Measurements from ENCODE around the gene LZTR1.

LZTR1 gene

DNA sequence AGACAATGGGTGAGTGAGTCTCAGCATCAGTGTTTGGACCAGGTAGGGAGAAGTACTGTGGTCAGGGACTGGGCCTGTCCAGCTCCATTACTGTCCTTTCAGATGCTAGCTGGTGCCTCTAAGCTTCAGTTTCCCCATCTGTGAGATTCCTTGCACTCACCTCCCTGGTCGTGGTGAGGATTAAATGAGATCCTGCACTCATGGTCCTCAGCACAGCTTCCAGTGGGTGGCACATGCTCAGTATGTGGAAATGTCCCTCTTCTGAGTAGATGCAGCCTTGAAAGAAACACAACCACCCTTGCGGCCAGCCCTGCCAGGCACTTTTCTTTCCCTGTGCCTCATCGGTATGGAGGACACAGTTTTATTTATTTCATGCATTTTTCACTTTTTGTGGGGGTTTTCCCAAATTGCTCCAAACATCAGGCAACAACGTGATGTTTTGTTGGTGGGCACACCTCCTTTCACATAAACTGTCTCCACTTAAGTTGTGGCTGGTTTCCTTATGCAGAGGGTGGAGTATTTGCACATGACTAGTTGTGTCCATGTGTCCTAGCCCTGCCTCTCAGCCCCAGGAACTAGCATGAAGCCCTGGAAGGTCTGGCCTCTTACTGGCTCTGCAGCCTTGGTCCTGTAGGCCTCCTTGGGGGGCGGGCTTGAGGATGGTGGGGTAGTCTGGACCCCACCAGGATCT is 1.1 kb downstream of the LZTR1 start:
- DNase-seq = no peak

- DNase-seq = no peak
Measured at GRCh38 chr22:20985720-20986119, 3.6 kb downstream of the LZTR1 start.

DNA sequence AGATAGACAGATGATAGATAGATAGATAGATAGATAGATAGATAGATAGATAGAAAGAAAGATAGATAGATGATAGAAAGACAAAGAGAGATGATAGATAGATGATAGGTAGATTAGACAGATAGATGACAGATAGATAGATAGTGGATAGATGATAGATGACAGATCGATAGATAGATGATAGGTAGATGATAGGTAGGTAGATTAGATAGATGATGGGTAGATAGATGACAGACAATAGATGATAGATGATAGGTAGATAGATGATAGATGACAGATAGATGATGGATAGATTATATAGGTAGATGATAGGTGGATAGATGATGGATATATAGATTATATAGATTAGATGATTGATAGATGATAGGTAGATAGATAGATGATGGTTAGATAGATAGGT is 4.3 kb downstream of the LZTR1 start:
- no peak for DNase-seq

GRCh38 chr22:20987375-20987774 is 5.3 kb downstream of the LZTR1 start:
- DNase-seq = no peak

GRCh38 chr22:20988573-20989322 is 6.7 kb downstream of the LZTR1 start:
- no peak for DNase-seq

DNA sequence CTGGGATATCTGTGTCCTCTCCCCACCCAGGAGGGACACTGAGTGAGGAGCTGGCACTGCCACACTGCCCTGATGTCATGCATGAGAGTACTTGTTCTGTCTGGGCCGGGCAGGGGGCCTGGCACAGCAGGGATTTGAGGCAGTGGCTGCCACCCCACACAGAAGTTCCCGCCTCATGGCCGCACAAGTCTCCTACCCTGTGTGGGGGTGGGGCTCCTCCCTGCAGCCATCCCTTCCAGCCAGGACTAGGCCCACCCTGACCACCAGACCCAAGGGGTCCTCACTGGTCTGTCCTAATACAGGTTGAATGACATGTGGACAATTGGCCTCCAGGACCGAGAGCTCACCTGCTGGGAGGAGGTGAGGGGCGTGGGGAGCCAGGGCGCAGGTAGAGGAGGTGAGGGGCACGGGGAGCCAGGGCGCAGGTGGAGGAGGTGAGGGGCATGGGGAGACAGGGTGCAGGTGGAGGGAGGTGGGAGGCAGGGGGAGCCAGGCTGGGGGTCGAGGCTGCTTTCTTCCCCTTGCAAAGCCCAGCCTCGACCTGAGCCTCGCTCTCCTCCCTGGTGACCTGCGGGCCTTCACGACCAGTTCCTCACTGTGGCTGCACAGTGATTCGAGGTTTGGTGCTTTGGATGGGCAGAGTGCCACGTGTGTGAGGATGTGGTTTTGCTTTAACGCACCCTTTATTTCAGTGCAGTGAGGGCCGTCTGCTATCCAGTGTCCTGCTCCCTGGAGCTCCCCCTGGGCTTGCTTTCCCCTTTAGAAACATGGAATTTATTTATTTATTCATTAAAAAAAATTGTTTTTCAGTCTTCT is 7.4 kb downstream of the LZTR1 start:
- DNase-seq = no peak

DNA sequence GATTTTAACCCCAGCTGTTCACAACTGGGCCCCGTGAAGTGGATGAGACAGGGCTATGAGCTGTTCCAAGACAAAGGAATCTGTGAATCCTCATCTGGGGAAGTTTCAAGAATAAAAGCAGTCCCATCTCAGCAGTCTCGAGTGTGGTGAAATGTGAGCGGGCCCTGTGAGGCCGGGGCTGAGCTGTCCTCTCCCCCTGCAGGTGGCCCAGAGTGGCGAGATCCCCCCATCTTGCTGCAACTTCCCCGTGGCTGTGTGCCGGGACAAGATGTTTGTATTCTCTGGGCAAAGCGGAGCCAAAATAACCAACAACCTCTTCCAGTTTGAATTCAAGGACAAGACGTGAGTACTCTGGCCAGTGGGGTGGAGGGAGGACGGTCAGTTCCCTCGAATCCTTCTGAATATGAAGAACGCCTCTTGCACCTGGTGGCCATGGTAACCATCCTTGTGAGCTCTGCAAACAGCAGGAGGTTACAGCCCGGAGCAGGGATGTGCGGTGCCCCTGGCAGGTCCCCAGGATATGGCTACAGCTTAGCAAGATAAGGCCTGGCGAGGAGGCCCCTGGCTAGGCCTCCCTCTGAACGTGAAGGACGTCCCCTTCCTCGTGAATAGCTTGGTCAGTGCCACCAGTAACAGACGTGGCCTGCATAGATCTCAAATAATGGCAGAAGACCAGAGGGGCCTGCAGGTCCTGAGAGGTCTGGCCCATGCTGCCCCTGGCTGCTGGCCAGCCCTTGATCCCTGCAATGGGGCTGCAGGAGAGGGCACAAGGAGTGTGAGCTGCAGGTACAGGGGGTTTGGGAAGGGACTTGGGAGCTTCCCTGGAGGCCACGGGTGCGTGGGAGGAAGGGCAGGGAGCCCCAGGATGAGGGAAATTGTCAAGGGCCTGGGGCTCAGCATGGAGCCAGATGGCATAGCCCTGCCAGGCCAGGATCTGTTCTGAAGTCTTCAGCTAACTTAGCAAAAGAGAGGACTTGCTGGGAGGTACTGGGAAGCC is 8.4 kb downstream of the LZTR1 start:
- DNase-seq = no peak

DNA sequence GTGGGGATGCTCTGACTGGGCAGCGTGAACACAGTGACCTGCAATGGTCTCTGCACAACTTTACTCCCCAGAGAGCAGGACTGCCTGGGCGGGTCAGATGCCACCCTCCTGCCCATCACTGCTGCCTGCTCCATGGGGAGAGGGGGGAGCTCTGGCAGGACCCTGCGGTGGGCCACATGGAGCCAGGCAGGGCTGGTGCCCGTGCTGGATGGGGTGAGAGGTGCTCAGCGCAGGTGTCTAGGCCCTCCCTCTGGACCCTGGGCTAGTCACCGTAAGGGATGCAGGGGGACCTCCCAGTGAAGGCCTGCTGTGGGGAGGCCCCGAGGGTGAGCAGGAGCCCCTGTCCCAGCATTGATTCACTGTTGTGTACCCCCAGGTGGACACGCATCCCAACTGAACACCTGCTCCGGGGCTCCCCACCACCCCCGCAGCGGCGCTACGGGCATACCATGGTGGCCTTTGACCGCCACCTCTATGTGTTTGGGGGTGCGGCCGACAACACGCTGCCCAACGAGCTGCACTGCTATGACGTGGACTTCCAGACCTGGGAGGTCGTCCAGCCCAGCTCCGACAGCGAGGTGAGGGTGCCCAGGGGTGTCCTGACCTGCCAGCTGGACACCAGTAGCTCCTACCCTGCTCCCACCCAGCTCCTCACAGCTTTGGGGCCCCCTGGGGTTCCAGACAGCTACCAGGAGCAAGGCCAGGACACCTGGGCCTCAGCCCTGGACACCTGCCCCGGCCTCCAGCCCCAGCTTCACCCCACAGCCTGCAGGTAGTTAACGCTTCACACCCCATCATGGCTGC is 9.4 kb downstream of the LZTR1 start:
- DNase-seq = no peak

DNA sequence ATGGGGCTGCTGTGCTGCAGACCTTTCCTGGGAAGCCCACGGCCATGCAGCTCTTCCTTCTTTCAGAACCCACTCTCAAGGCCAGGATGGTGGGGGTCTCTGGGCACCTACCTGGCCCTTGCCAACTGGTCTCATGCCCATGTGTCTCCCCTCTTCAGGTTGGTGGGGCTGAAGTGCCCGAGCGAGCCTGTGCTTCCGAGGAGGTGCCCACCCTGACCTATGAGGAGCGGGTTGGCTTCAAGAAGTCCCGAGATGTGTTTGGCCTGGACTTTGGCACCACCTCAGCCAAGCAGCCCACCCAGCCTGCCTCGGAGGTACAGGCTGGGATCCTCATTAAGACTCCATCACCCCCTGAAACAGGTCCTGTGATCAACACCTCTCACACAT is 10.0 kb downstream of the LZTR1 start:
- no peak for DNase-seq

DNA sequence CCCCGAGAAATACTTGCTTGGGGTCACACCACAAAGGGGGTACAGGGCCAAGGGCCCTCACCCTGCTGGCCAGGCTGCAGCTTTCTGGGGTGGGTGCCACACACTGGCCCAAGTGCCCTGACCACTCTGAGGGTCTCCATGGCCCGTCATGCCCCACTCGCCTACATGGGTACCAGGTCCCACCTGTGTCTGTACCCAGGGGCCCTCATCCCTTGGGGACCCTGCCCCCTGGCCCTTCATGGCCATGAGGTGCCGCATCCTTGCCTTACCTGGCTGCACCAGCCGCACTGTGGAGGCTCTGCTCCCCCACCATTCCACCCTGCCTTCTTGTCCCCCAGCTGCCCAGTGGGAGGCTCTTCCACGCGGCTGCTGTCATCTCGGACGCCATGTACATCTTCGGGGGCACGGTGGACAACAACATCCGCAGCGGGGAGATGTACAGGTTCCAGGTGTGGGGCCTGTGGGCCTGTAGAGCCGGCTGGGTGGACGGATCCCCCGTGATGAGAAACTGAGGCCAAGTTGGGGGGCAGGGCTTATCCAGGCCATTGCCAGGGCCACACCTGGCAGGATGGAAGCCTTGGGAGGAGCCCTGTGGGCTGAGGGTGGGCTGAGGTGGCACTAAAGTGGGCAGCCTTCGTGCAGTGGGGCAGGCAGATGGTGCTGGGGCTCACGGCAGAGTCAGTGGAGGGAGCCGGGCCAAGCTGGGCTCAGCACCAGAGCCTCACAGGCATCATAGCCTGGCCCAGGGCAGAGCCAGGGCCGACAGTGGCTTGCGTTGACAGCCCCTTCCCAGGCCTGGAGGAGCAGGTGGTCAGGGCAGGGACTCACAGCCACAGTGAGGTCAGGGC is 10.6 kb downstream of the LZTR1 start:
- DNase-seq = no peak

DNA sequence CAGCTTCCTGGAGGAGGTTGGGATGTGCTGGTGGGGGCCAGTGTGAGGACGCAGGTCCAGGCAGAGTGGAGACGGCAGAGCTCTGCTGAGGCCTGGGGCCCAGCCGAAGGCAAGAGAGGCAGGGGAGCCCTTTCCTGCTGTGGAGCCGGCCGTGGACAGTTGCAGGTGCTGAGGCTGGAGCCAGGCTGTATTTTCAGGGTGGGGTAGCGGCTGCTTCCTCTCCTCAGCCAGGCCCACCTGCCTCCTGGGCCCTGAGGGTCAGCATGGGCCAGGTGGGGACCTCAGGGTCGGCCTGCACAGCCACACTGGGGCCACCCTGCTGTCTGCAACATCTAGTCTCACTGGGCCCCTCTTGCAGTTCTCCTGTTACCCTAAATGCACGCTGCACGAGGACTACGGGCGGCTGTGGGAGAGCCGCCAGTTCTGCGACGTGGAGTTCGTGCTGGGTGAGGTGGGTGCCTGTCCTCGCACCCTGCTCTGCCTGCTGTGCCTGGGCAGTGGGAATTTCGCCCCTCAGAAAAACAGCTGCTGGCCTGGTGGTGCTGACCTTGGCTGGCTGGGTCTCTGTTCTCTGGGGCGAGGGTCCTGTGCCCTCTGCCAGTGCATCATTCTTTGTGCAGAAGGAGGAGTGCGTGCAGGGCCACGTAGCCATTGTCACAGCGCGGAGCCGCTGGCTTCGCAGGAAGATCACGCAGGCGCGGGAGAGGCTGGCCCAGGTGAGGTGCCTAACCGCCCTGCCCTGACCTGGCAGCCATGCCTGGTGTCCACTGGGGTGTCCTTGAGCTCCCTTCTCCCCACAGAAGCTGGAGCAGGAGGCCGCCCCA is 11.4 kb downstream of the LZTR1 start:
- no peak for DNase-seq

DNA sequence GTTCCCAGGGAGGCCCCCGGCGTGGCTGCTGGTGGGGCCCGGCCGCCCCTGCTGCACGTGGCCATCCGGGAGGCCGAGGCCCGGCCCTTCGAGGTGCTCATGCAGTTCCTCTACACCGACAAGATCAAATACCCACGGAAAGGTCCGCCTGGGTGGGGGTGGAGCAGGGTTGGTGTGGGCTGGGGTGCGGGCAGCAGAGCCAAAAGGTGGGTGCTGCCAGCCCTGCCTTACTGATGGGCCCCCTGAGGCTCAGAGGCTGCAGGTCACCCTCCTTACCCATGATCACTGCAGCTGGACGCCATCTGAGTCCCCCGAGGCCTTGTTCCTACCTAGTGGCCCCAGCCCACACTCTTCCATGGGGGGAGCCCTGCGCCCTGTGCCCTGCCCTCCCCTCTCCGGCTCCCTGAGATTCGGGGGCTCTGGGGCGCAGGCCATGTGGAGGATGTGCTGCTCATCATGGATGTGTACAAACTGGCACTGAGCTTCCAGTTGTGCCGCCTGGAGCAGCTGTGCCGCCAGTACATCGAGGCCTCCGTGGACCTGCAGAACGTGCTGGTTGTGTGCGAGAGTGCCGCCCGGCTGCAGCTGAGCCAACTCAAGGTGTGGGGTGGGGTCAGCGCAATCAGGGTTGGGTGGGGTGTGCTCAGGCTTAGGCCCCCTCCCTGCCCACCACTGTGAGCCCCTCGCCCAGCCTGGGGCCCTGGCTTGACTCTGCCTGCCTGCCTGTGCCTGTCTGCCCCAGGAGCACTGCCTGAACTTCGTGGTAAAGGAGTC is 12.2 kb downstream of the LZTR1 start:
- no peak for DNase-seq

DNA sequence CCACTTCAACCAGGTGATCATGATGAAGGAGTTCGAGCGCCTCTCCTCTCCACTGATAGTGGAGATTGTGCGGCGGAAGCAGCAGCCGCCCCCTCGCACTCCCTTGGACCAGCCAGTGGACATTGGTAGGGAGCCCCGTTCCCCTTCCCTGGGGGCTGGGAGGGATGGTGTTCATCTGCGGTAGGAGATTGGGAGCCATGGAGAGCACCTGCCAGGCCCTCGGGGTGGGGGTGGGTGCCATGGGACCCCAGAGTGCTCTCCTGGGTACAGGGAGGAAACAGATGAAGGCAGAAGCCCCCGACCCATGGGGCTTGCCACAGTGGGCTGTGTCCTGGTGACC is 12.8 kb downstream of the LZTR1 start:
- DNase-seq = no peak

DNA sequence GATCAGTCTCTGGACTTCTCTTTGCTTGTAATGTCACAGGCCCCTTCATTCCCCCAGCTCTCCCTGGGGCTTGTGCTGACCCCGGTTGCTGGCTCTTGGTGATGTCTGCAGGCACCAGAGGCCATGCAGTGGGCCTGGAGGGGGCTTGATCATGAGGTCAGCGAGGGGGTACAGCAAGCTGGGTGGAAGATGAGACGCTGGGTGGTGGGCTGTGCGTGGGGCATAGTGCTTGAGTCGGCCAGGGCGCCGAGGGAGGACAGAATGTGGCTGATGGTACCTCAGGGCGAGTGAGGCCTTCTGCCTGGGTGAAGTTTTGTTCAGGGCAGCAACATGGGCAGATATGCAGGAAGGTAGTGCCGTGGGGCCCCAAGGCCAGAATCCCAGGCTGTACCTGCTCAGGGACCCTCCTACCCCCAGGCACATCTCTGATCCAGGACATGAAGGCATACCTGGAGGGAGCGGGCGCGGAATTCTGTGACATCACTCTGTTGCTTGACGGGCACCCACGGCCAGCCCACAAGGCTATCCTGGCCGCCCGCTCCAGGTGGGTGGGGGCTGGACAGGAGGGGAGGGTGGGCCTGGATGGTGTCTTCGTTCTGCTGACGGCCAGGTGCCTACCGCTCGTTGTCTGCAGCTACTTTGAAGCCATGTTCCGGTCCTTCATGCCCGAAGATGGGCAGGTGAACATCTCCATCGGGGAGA is 13.4 kb downstream of the LZTR1 start:
- DNase-seq = no peak

DNA sequence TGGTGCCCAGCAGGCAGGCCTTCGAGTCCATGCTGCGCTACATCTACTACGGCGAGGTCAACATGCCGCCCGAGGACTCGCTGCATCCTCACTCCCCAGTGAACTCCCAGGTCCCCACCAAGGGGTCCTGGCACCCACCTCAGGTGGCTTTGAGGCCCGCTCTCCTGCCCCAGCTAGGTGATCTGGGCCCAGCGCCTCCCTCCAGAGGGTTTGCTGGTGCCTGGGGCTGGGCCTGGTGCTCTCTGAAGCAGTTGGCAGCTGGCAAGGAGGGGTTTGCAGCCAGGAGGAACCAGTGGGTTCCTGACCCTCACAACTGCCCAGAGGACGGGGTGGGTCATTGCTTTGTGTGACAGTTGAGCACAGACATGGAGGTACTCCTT is 13.9 kb downstream of the LZTR1 start:
- DNase-seq = no peak

DNA sequence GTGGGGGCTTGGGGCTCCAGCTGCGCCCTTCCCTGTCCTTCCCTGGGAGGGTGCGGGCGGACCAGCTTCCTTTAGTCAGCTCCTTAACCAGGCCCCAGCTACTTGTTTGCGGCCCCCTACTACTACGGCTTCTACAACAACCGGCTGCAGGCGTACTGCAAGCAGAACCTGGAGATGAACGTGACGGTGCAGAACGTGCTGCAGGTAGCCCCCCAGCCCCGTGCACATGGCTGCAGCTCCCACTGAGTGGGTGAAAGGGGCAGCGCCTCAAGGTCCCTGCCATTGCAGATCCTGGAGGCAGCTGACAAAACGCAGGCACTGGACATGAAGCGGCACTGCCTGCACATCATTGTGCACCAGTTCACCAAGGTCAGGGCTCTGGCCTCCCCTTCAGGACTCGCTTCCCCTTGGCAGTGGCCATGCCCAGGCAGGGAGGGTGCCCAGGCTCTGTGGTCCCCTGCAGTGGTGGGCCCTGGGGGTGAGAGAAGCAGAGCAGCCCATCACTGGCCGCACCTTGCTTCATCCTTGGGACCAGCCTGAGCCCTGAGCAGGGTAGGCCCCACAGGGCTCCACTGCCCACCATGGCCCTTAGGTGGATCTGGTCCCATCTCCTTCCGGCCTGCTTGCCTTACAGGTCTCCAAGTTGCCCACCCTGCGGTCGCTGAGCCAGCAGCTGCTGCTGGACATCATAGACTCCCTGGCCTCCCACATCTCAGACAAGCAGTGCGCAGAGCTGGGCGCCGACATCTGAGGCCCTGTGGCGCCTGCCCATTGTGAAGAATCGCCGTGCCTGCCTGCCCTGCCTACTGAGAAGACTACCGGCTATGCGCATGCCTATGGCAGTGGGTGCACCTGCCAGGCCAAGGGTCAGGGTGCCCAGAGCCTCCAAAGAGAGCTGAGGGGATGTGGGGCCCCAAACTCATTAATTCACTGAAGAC is 14.8 kb downstream of the LZTR1 start:
- no peak for DNase-seq

DNA sequence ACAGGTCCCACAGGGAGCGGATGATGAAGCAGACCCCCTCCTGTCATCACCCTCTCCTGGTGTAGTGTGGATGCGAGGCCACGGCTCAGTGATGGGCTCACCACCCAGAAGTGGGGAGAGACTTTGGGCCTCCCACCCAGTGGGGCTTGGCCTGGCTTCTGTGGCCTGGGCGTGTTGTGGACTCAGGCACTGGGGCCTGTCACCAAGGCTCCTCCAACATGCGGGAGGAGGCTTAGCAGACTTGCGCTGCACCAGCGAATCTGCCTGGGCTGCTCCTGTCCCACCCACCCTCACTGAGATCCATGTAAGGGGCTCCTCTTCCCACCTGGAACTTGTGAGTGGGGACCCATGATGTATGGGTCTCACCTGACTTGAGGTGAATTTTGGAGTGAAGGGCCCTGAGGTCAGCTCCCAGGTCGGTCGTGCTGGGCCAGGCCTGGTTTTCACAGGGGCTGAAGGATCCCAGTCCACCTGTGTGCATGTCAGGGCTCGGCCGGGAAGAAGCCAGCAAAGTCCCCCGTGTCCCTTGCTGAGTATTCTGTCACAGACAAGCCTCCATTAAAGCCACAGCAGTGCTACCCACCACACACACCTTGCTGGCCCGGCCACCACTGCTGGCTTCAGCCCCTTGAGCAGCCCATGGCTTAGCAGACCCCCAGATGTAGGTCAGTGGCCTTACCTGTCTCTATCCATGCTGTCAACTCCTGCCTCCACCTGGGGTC is 15.6 kb downstream of the LZTR1 start:
- DNase-seq = no peak

Data from left hindlimb (tissue), 1 donor.